Ectodermal cell (in vitro differentiated cells): ENCODE results near the gene CHDH.

Experiments used
- H3K27ac ChIP-seq: 2 replicates; pipeline ENCODE4 v1.7.0; 2013; ENCODE audit warnings: mild to moderate bottlenecking, low read depth, low read length; ENCODE audit not compliant: insufficient read depth, poor library complexity, severe bottlenecking
- H3K27me3 ChIP-seq: 2 replicates; pipeline ENCODE4 v1.7.0; 2013; ENCODE audit warnings: mild to moderate bottlenecking, low read length; ENCODE audit not compliant: insufficient read depth, control insufficient read depth, poor library complexity, severe bottlenecking
- H3K36me3 ChIP-seq: one replicate; pipeline ENCODE4 v1.7.0; 2013; ENCODE audit warnings: low read length; ENCODE audit not compliant: control insufficient read depth, insufficient read depth
- H3K4me1 ChIP-seq: one replicate; pipeline ENCODE4 v1.7.0; 2013; ENCODE audit warnings: low read length; ENCODE audit not compliant: control insufficient read depth, insufficient read depth
- H3K4me3 ChIP-seq: 2 replicates; pipeline ENCODE4 v1.7.0; 2013; ENCODE audit warnings: low read depth, low read length, control low read depth; ENCODE audit not compliant: insufficient read depth
- H3K9me3 ChIP-seq: 2 replicates; pipeline ENCODE4 v1.7.0; 2013; ENCODE audit warnings: mild to moderate bottlenecking, low read length, moderate library complexity; ENCODE audit not compliant: control insufficient read depth
- WGBS, 2 experiments: methylation state at CpG; one replicate each; pipeline ENCODE4 v1.1.7; 2013; ENCODE audit warnings: missing lambda C conversion rate in 2 of 2; 5-methylcytosine and 5-hydroxymethylcytosine counted together

CHDH gene

GRCh38 chr3:53837331-53837730 lies 8.9 kb downstream of the CHDH start:
- peaks cover under 1% of the 10 kb centered on the region for H3K4me1 ChIP-seq
- H3K27ac ChIP-seq = no peak overlapping the region
- no peaks in the 10 kb centered on the region for H3K36me3 ChIP-seq
- WGBS, 2 experiments = 93% methylated on average over 10 of the region's 10 CpGs
- H3K27me3 ChIP-seq = no peaks in the 10 kb centered on the region
- H3K4me3 ChIP-seq = no peak overlapping the region
- H3K9me3 ChIP-seq = no peaks in the 10 kb centered on the region

GRCh38 chr3:53836084-53836872 lies 9.9 kb downstream of the CHDH start:
- Histone ChIP-seq H3K4me1 (no peaks in the 10 kb centered on the region), H3K9me3 (no peaks in the 10 kb centered on the region), H3K27ac (no peak overlapping the region), H3K27me3 (no peaks in the 10 kb centered on the region), H3K36me3 (no peaks in the 10 kb centered on the region), H3K4me3 (no peak overlapping the region)
- WGBS, 2 experiments = 92 to 96% methylated on average over 9 of the region's 9 CpGs

GRCh38 chr3:53835257-53835656 lies 11.0 kb downstream of the CHDH start:
- H3K9me3 ChIP-seq = no peaks in the 10 kb centered on the region
- 92 to 93% methylated on average over 1 of the region's 1 CpG for WGBS, 2 experiments
- no peak overlapping the region for H3K27ac ChIP-seq
- H3K27me3 ChIP-seq = no peaks in the 10 kb centered on the region
- H3K4me1 ChIP-seq = no peaks in the 10 kb centered on the region
- H3K36me3 ChIP-seq = no peaks in the 10 kb centered on the region
- H3K4me3 ChIP-seq = no peak overlapping the region

GRCh38 chr3:53834429-53835095 lies 11.7 kb downstream of the CHDH start:
- no peaks in the 10 kb centered on the region for H3K4me1 ChIP-seq

GRCh38 chr3:53833700-53834099 lies 12.5 kb downstream of the CHDH start:
- 92 to 94% methylated on average over 5 of the region's 5 CpGs for WGBS, 2 experiments
- no peaks in the 10 kb centered on the region for H3K4me1 ChIP-seq
- H3K4me3 ChIP-seq = no peak overlapping the region
- no peaks in the 10 kb centered on the region for H3K36me3 ChIP-seq
- no peaks in the 10 kb centered on the region for H3K27me3 ChIP-seq
- H3K9me3 ChIP-seq = no peaks in the 10 kb centered on the region
- no peak overlapping the region for H3K27ac ChIP-seq

More at GRCh38 chr3:53834429-53835095, 11.7 kb downstream of the CHDH start:
- H3K27me3 ChIP-seq = no peaks in the 10 kb centered on the region
- no peaks in the 10 kb centered on the region for H3K9me3 ChIP-seq
- 92 to 95% methylated on average over 6 of the region's 6 CpGs for WGBS, 2 experiments
- H3K27ac ChIP-seq = no peak overlapping the region
- H3K36me3 ChIP-seq = no peaks in the 10 kb centered on the region
- no peak overlapping the region for H3K4me3 ChIP-seq

GRCh38 chr3:53833053-53833645 lies 13.1 kb downstream of the CHDH start:
- Histone ChIP-seq H3K27me3 (no peaks in the 10 kb centered on the region), H3K27ac (no peak overlapping the region), H3K4me1 (no peaks in the 10 kb centered on the region), H3K9me3 (no peaks in the 10 kb centered on the region), H3K36me3 (no peaks in the 10 kb centered on the region), H3K4me3 (no peak overlapping the region)
- 90 to 95% methylated on average over 9 of the region's 9 CpGs for WGBS, 2 experiments

GRCh38 chr3:53830944-53831343 lies 15.3 kb downstream of the CHDH start:
- no peaks in the 10 kb centered on the region for H3K27me3 ChIP-seq
- no peaks in the 10 kb centered on the region for H3K4me1 ChIP-seq
- H3K27ac ChIP-seq = no peak overlapping the region
- no peaks in the 10 kb centered on the region for H3K36me3 ChIP-seq
- no peaks in the 10 kb centered on the region for H3K9me3 ChIP-seq
- 93 to 94% methylated on average over 6 of the region's 6 CpGs for WGBS, 2 experiments
- H3K4me3 ChIP-seq = no peak overlapping the region

- H3K4me1 ChIP-seq = no peaks in the 10 kb centered on the region
- WGBS, 2 experiments = 74 to 83% methylated on average over 2 of the region's 2 CpGs
- no peaks in the 10 kb centered on the region for H3K27me3 ChIP-seq
- H3K4me3 ChIP-seq = no peak overlapping the region
- no peak overlapping the region for H3K27ac ChIP-seq
- no peaks in the 10 kb centered on the region for H3K9me3 ChIP-seq
- no peaks in the 10 kb centered on the region for H3K36me3 ChIP-seq
Measured at GRCh38 chr3:53829605-53830004, 16.6 kb downstream of the CHDH start.

GRCh38 chr3:53828581-53828980 lies 17.6 kb downstream of the CHDH start:
- WGBS, 2 experiments = 75 to 80% methylated on average over 1 of the region's 1 CpG

GRCh38 chr3:53826048-53826447 lies 20.2 kb downstream of the CHDH start:
- Histone ChIP-seq H3K4me3 (no peak overlapping the region), H3K9me3 (no peaks in the 10 kb centered on the region), H3K27ac (no peak overlapping the region), H3K4me1 (peaks cover 4% of the 10 kb centered on the region), H3K27me3 (no peaks in the 10 kb centered on the region), H3K36me3 (no peaks in the 10 kb centered on the region)
- 89 to 92% methylated on average over 1 of the region's 1 CpG for WGBS, 2 experiments

More at GRCh38 chr3:53828581-53828980, 17.6 kb downstream of the CHDH start:
- H3K4me1 ChIP-seq = no peaks in the 10 kb centered on the region
- no peak overlapping the region for H3K27ac ChIP-seq
- H3K36me3 ChIP-seq = no peaks in the 10 kb centered on the region
- no peaks in the 10 kb centered on the region for H3K9me3 ChIP-seq
- no peak overlapping the region for H3K4me3 ChIP-seq
- H3K27me3 ChIP-seq = no peaks in the 10 kb centered on the region
